NB4 (cell line): ENCODE measurements around the gene PCARE.

Experiments
- MAX ChIP-seq: IDR thresholded peaks from 2 replicates; pipeline ENCODE4 v1.6.1; 2011; ENCODE audit warnings: low read depth, low read length
- MYC ChIP-seq: IDR thresholded peaks from 2 replicates; pipeline ENCODE4 v1.6.1; 2011; ENCODE audit warnings: low read depth, low read length
- POLR2A ChIP-seq: IDR thresholded peaks from 2 replicates; pipeline ENCODE4 v1.6.1; 2011; ENCODE audit warnings: mild to moderate bottlenecking; ENCODE audit not compliant: insufficient read length; ENCODE audit errors: extremely low read depth
- TF ChIP-seq, protein P1 (sequence below): IDR thresholded peaks from one replicate; pipeline ENCODE4 v1.5.1; 2012; ENCODE audit warnings: low read depth, low read length

- TF ChIP-seq, protein P1, sequence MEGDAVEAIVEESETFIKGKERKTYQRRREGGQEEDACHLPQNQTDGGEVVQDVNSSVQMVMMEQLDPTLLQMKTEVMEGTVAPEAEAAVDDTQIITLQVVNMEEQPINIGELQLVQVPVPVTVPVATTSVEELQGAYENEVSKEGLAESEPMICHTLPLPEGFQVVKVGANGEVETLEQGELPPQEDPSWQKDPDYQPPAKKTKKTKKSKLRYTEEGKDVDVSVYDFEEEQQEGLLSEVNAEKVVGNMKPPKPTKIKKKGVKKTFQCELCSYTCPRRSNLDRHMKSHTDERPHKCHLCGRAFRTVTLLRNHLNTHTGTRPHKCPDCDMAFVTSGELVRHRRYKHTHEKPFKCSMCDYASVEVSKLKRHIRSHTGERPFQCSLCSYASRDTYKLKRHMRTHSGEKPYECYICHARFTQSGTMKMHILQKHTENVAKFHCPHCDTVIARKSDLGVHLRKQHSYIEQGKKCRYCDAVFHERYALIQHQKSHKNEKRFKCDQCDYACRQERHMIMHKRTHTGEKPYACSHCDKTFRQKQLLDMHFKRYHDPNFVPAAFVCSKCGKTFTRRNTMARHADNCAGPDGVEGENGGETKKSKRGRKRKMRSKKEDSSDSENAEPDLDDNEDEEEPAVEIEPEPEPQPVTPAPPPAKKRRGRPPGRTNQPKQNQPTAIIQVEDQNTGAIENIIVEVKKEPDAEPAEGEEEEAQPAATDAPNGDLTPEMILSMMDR, result no peak
- TF ChIP-seq POLR2A, result no peak
- no peak for TF ChIP-seq MAX
- no peak for TF ChIP-seq MYC
Observed at GRCh38 chr2:29053223-29053622, 21.1 kb downstream of the PCARE start.
